HG03558 (cell line): ENCODE data around the gene DCBLD1.

Source experiments
- ATAC-seq: cut with Tn5 transposase; IDR thresholded peaks from one replicate; pipeline ENCODE4 v1.9.1; 2021; ENCODE audit warnings: moderate number of reproducible peaks; ENCODE audit not compliant: unreplicated experiment; ENCODE audit errors: extremely low read depth

Gene DCBLD1

DNA sequence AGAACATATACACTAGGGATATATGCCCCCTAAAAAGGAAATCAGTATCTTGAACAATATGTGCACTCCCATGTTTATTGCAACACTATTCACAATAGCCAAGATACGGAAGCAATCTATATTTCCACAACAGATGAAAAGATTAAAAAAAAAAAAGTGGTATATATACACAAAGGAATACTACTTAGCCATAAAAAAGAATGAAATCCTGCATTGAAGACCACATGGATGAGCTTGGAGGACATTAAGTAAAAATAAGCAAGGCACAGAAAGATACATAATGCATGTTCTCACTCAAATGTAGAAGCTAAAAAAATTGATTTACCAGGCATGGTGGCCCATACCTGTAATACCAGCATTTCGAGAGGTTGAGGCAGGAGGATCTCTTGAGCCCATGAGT is 115.3 kb downstream of the DCBLD1 start:
- ATAC-seq, result no peak
